HPDE6-E6E7 (cell line): ENCODE results near the gene BTBD8.
A peak's percentile ranks its signal among the peaks of the same experiment; 100 is the strongest.

ENCODE experiments used
- DNase-seq: peaks from one replicate; pipeline ENCODE4 v3.0.0; 2011; ENCODE audit warnings: missing footprints; ENCODE audit errors: extremely low spot score

The BTBD8 gene

DNA sequence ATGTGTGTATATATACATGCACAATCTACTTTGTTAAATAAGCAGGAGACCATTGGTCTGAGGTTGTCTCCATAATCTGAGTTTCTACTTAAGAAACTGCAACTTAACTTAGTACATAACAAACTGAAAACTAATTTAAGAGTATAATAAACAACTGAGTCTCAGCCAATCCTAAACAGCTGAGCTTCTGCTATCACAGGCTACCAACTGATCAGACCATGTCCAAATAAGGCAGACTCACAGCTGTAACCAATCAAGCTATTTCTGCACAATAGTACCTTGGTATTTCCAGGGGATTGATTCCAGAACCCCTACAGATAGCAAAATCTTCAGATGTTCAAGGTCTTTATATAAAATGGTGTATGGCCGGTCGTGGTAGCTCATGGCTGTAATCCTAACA lies 111.6 kb downstream of the BTBD8 start:
- DNase-seq = no peak

- DNase-seq = no peak
These were observed 112.1 kb downstream of the BTBD8 start for GRCh38 chr1:92192246-92192645.

DNA sequence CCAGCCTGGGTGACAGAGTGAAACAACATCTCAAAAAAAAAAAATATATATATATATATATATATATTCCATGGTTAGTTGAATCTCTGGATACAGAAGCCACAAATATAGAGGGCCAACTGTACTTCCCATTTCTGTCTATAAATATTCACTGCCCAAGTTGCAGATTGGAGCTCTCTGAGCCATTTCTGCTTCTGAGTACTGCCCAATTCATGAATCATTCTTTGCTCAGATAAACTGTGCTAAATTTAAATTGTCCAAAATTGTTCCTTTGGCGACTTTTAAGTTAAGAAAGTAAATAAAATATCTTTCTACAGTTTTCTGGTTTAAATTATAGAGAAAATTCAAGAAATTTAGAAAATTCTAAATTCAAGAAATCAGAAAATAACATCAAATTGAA lies 114.4 kb downstream of the BTBD8 start:
- DNase-seq = no peak

DNA sequence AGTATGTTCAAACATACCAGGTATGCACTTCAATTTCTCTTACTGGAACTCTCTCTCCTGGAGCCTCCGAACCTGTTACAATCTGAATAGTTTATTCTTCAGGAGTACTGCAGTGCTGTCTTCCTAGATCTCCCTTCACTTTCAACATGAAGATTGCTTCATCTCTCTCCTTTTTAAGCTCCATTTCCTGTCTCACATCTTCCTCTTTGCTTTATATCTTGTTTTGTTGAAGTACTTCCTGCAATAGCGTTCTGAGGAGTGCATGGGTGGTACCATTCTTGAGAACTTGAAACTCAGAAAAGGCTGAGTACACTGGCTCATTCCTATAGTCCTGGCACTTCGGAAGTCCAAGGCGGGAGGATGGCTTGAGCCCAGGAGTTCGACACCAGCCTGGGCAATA lies 121.8 kb downstream of the BTBD8 start:
- no peak for DNase-seq

DNA sequence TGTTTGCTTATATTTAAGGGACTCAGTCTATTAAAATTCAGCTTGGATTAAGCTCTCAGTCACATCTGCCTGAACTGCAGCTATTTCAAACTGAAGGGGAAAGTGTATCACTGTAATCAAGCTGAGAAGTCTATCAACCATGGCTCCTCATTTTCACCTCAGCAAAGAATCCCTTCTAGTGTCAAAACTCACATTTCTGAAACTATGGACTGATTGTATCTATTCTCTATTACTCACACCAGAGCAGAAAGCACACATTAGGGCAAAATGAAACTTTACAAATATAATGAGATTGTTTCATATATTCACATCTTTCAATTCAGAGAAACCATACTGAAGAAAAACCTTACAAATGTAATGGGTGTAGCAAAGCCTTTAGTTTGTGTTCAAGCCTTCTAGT lies 123.0 kb downstream of the BTBD8 start:
- no peak for DNase-seq

GRCh38 chr1:92210701-92211100 lies 130.6 kb downstream of the BTBD8 start:
- no peak for DNase-seq

- DNase-seq = peak; percentile 14
These were observed 131.0 kb downstream of the BTBD8 start for GRCh38 chr1:92211166-92211565.

- DNase-seq = no peak
These were observed 137.6 kb downstream of the BTBD8 start, which contains the start of gene C1orf146 for GRCh38 chr1:92217721-92218120. Gene C1orf146 (plus strand): TSS chr1:92217915. CDS start chr1:92231421, 13,506 bp downstream.

GRCh38 chr1:92218559-92218958 lies 138.4 kb downstream of the BTBD8 start:
- no peak for DNase-seq

GRCh38 chr1:92219028-92219427 lies 138.9 kb downstream of the BTBD8 start:
- no peak for DNase-seq

- DNase-seq = no peak
These were observed 148.3 kb downstream of the BTBD8 start for GRCh38 chr1:92228401-92228800.

DNA sequence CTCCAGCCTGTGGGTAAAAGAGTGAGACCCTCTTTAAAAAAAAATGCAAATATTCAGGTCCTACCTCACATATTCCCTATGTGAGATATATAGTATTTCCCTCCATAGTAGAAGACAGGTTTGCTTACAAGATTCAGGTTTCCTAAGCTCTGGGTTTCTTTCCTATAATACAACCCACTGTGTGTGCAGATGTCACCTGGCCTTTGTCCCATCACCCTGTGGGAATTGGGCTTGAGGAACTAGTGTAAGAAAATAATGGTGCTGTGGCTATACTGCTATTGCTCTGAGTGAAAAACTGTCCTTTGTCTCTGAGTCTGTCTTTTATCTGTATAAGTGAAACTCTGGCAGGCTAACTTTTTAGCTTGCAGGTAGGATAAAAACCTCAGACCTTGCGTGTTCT lies 150.6 kb downstream of the BTBD8 start:
- no peak for DNase-seq
